Hematopoietic multipotent progenitor cell treated with erythropoietin and hydrocortisone succinate and interleukin-3 and kit ligand, for 8 days (in vitro differentiated cells): Measurements from ENCODE around the gene TBC1D8.
A peak's percentile ranks its signal among the peaks of the same experiment; 100 is the strongest.

Experiments
- DNase-seq: peaks from one replicate; pipeline ENCODE4 v3.0.0-alpha.2; 2015

Gene TBC1D8

DNA sequence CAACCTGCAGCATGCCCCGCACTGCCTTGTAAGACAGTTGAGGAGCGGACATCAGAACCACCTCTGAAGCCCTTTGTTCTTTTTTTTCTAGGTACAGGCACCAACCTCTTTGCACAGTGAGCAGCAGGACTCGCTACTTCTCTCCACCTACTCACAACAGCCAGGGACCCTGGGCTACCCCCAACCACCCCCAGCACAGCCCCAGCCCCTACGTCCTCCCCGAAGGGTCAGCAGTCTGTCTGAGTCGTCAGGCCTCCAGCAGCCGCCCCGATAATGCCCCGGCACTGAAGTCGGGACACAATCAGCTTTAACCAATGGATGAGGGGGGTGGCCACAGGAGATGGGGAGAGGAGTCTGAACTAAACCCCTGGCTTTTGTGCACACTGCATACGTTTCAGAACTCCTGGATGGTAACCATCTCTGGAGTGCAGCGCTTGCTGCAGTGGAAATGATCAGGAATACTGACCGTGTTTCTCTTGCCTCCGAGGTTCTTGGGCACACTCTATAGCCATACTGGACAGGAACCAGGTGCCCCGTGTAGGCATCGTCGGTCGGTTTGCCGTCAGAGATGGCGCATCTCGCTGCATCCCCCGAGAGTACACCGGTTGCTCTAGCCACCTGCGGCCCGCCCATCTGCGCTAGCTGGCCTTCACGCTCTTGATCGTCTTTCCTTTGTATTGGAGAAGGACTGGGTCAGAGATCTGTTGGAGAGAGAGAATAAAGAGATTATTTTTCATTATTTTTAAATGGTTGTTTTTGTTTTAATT, 155.7 kb downstream of the TBC1D8 start:
- DNase-seq = no peak

DNA sequence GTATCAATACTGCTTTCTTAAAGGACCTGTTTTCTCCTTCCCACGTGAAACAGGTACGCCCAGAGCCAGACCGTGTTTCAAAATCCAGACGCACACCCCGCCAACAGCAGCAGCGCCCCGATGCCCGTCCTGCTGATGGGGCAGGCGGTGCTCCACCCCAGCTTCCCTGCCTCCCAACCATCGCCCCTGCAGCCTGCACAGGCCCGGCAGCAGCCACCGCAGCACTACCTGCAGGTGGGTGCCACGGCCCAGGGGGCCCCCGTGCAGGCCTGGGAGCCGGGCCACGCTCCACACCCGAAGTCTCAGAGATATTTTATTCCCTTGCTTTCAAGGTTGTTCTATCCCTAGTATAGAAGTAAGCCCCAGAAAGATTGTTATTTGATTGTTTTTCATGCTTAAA, 157.9 kb downstream of the TBC1D8 start:
- DNase-seq = no peak

- no peak for DNase-seq
These were observed 158.9 kb downstream of the TBC1D8 start for GRCh38 chr2:100992262-100992661.

DNA sequence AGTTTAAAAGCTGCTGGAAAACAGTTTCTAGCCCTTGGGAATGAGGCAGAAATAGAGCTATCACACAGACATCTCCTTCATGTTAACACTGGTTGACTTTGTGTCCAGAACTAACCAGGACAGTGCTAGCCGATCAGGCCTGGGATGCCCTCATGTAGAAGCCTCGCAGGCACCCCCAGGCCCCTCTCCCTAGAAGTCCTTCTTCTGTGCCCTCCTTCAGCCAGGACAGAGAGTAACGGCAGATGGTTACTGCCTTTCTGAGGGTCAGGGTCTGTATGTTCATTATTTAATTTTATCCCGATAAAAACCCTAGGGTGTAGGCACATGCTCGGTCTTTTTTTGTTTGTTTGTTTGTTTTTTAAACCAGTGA, 159.8 kb downstream of the TBC1D8 start:
- DNase-seq = no peak

DNA sequence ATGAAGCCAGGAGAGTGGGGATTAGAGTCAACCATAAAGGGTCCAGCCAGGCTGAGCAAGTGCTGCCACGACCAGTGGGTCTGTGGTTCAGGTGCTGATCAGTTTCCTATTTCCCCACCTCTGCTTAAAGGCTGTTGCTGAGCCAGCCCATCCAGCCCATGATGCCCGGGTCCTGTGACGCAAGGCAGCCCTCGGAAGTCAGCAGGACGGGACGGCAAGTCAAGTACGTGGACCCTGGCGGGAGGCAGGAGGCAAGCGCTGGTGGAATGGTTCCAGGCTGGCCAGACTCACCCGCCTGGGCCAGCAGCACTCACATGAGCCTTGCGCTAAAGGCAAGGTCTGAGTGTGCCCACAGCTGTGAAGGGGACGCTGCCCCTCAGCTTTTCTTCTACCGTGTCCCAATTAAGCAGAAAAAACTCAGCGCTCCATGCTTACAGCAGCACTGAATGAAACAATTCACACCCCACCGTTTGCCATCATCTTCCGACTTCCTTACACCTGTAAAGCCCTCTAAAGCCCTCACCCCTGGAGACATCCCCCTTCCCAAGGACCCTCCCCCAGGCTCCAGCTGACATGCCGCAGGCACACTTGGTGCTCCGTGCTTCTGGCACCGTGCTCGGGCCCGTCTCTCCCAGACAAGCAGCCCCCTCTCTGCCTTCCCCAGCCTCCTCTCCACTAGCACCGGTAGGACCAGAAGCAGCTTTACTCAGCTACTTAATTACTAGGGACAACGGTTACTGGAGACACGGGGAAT, 160.4 kb downstream of the TBC1D8 start:
- DNase-seq = no peak

DNA sequence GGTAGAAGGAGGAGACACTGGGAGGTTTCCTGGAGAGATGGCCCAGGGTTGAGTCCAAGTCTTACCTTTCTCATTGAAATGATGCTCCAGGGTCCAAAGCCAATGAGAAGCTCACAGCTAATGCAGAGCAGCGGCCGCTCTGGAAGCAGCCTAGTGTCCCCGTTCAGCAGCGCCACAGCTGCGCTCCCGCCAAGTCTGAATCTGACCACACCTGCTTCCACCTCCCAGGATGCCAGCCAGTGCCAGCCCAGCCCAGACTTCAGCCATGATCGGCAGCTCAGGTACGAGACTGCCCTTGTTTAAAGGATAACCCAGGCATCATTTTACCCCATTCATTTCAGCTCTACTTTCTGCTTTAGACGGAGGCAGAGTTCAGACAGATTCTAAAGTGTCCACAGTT, 161.0 kb downstream of the TBC1D8 start:
- DNase-seq = no peak

GRCh38 chr2:100989666-100990065, 161.5 kb downstream of the TBC1D8 start:
- no peak for DNase-seq

- DNase-seq = no peak
These were observed 162.4 kb downstream of the TBC1D8 start for GRCh38 chr2:100988630-100989417.

- no peak for DNase-seq
These were observed 163.2 kb downstream of the TBC1D8 start for GRCh38 chr2:100987974-100988373.

DNA sequence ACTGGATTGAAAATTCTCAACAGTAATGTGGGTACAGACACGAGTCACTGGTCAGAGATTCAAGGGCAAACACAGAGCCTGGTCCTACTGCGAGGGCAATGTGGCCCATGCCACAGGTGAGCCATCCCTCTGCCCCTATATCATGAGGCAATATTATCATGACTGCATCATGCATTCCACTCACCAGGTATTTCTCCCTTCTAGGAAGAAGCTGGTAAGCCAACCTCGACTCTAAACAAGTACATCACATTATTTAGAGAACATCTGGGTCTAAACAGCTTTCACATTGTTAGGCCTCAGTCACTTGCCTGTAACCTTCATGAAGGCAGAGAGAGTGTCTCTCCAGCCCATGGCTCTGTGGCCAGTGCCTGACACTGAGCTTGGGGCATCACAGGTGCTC, 163.6 kb downstream of the TBC1D8 start:
- no peak for DNase-seq

- DNase-seq = no peak
These were observed 165.0 kb downstream of the TBC1D8 start for GRCh38 chr2:100986157-100986556.

- peak; percentile 71 for DNase-seq
These were observed 166.3 kb downstream of the TBC1D8 start for GRCh38 chr2:100984892-100985307.

DNA sequence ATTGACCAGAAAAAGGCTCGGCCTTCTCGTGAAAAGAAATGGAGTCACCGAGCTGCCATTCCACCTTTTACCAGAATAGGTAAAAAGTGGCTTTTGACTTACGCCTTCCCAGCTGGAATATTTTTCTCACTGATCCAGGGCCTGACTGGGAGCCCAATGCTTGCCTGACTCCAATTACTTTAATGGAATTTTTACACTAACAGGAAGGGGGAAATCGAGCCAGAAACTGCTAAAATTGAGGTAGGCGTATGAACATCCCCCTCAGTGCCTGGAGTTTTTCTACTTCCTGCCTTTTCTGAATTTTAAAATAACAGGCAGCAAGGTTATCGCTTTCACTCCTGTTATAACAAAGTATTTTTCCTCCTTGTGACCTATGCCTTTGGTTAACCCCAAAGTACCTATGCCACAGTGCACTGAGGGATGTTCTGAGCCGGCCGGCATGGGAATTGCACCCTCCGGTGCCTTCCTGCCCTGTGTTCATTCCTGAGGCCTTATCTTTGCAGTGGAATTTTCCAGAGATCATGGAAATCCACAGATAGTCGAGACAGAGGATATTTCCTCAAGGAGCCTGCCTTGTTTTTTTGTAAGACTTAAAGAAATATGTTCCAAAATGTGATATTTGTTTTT, 167.4 kb downstream of the TBC1D8 start:
- DNase-seq = no peak

GRCh38 chr2:100983201-100983600, 168.0 kb downstream of the TBC1D8 start:
- DNase-seq = no peak

GRCh38 chr2:100982431-100982861, 168.7 kb downstream of the TBC1D8 start:
- DNase-seq = no peak

GRCh38 chr2:100981011-100981410, 170.2 kb downstream of the TBC1D8 start:
- DNase-seq = no peak

GRCh38 chr2:100980046-100980445, 171.1 kb downstream of the TBC1D8 start:
- no peak for DNase-seq

- no peak for DNase-seq
These were observed 172.5 kb downstream of the TBC1D8 start for GRCh38 chr2:100978582-100979191.

DNA sequence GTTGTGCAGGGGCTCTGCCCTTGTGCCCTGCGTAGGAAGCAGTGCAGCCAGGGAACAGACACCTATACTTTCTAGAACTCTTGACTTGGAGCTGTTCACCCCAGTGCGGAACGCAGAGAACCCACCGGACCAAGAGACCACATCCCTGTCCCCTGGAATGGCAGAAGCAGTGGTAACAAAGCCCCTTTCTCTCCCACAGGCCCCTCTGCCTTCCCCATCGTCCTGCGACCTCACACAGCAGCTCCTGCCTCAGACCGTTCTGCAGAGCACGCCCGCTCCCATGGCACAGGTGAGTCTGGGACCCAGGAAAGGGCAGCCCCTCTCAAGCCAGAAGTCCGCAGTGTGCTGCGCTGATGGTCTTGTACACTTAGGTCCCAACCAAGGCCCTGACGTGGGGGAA, 173.7 kb downstream of the TBC1D8 start:
- no peak for DNase-seq

- no peak for DNase-seq
These were observed 174.4 kb downstream of the TBC1D8 start for GRCh38 chr2:100976645-100977391.

- DNase-seq = no peak
These were observed 175.1 kb downstream of the TBC1D8 start for GRCh38 chr2:100976061-100976460.

DNA sequence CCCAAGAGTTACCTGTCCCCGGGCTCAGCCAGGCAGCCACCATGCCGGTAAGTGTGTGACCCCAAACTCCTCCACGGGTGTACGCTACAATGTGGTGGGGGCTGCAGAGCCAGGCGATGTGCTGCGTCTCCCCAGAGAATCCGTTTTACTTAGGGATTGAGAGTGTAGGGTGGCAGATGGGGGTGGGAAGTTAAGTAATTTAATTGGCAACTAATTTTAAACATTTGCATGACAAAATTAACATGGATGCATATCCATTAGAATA, 175.7 kb downstream of the TBC1D8 start:
- no peak for DNase-seq
